B cell (primary cell): ENCODE data around the gene SGPP2.

ENCODE experiments used
- CTCF ChIP-seq: fragments of 200-600 bp; IDR thresholded peaks from one replicate; pipeline ENCODE4 v1.8.0; 2022; ENCODE audit warnings: antibody characterized with exemption, mild to moderate bottlenecking
- EZH2 ChIP-seq: IDR thresholded peaks from 2 replicates; pipeline ENCODE4 v1.6.1; 2012; ENCODE audit warnings: borderline replicate concordance, low read depth, mild to moderate bottlenecking, moderate library complexity, low read length; ENCODE audit not compliant: insufficient read depth, poor library complexity, severe bottlenecking

- TF ChIP-seq CTCF (no peak), EZH2 (no peak)
These were observed 25.7 kb downstream of the SGPP2 start for GRCh38 chr2:222450021-222450420.
